Endothelial cell of umbilical vein (primary cell): ENCODE measurements around the gene MTARC2. TPM values are rescaled to one million over a fixed set of nuclear protein-coding genes. Genes with fewer than 3 reads are reported as not detected.

Source experiments
- BruUV-seq: library from RNA; stranded (reverse); fragments of 400-500 nt; replicated peaks from 2 replicates; lab custom pipeline; 2021; lab: Mats Ljungman, UMichigan
- CTCF ChIA-PET: fragments of 300-600, 350-600 bp; sonication (Branson Sonifier 250); formaldehyde crosslinking; loops from one replicate; lab custom pipeline; 2021; ENCODE audit warnings: antibody characterized with exemption, inconsistent platforms; lab: Charles Lee
- POLR2A ChIA-PET: fragments of 300-600, 350-600 bp; sonication (Branson Sonifier 250); formaldehyde crosslinking; loops from one replicate; lab custom pipeline; 2021; ENCODE audit warnings: antibody characterized with exemption, inconsistent platforms; lab: Charles Lee
- DNase-seq: peaks from one replicate; pipeline ENCODE4 v3.0.0-alpha.2; 2011; ENCODE audit warnings: low read depth, low spot score
- FAIRE-seq: peaks from 2 replicates; lab custom pipeline; 2011; peaks lifted over from hg19 to GRCh38; lab: Jason Lieb, UNC
- H2AFZ ChIP-seq: 2 replicates; pipeline ENCODE4 v1.6.0; 2012; ENCODE audit warnings: low read depth, low read length, control low read depth, inconsistent platforms
- H3K27ac ChIP-seq: 2 replicates; pipeline ENCODE4 v1.5.1; 2011; ENCODE audit warnings: low read depth, mild to moderate bottlenecking, control low read depth, low read length, moderate library complexity; ENCODE audit not compliant: insufficient read depth
- H3K27me3 ChIP-seq, 2 experiments: 2 replicates each; pipeline versions ENCODE4 v1.6.0 to v1.6.1; 2011; ENCODE audit warnings: low read length in 2 of 2, mixed read lengths in 1 of 2; ENCODE audit not compliant: control insufficient read depth in 2 of 2, insufficient read depth in 2 of 2
- H3K36me3 ChIP-seq, 2 experiments: 2 replicates in 1 of 2; 3 replicates in 1 of 2; pipeline ENCODE4 v1.5.1; 2011; ENCODE audit warnings: low read length in 2 of 2, mild to moderate bottlenecking in 1 of 2, moderate library complexity in 1 of 2; ENCODE audit not compliant: control insufficient read depth in 2 of 2, insufficient read depth in 2 of 2; ENCODE audit errors: extremely low read depth in 1 of 2
- H3K4me1 ChIP-seq: 3 replicates; pipeline ENCODE4 v1.5.1; 2011; ENCODE audit warnings: mild to moderate bottlenecking, low read length; ENCODE audit not compliant: control insufficient read depth, insufficient read depth; ENCODE audit errors: extremely low read depth
- H3K4me2 ChIP-seq: 2 replicates; pipeline ENCODE4 v1.6.1; 2011; ENCODE audit warnings: low read length, control low read depth, mixed read lengths; ENCODE audit not compliant: insufficient read depth
- H3K4me3 ChIP-seq, 3 experiments: fragments of 200-600 bp in 1 of 3; sonication (generic), shearing (Covaris generic) in 1 of 3; replicated peaks in 1 of 3; 2 replicates each; pipeline ENCODE4 v1.5.1; 2011 to 2016; ENCODE audit warnings: control low read depth in 3 of 3, low read length in 3 of 3, mild to moderate bottlenecking in 2 of 3, inconsistent platforms in 1 of 3, low read depth in 1 of 3, moderate library complexity in 1 of 3; ENCODE audit not compliant: insufficient read depth in 1 of 3
- H3K79me2 ChIP-seq: 2 replicates; pipeline ENCODE4 v1.6.0; 2012; ENCODE audit warnings: low read length, inconsistent platforms; ENCODE audit not compliant: control insufficient read depth, insufficient read depth
- H3K9ac ChIP-seq: replicated peaks from 2 replicates; pipeline ENCODE3; 2011; ENCODE audit warnings: low read length, control low read depth; ENCODE audit not compliant: insufficient read depth; ENCODE audit errors: extremely low read depth
- H3K9me1 ChIP-seq: replicated peaks from 3 replicates; pipeline ENCODE4 v1.6.0; 2011; ENCODE audit warnings: mild to moderate bottlenecking, low read length; ENCODE audit not compliant: control insufficient read depth, insufficient read depth; ENCODE audit errors: extremely low read depth
- H3K9me3 ChIP-seq: replicated peaks from 2 replicates; pipeline ENCODE4 v1.5.1; 2012; ENCODE audit warnings: low read length, inconsistent platforms; ENCODE audit not compliant: control insufficient read depth, insufficient read depth
- H4K20me1 ChIP-seq: replicated peaks from 2 replicates; pipeline ENCODE3; 2011; ENCODE audit warnings: mild to moderate bottlenecking, low read length; ENCODE audit not compliant: control insufficient read depth, insufficient read depth; ENCODE audit errors: extremely low read depth
- CTCF ChIP-seq, 2 donors: IDR thresholded peaks; 1 replicate in 1 of 2; 2 replicates in 1 of 2; pipeline ENCODE4 v1.5.1; 2011; ENCODE audit warnings: low read length in 2 of 2, mild to moderate bottlenecking in 2 of 2, moderate library complexity in 2 of 2, control low read depth in 1 of 2, inconsistent platforms in 1 of 2, low read depth in 1 of 2; ENCODE audit not compliant: insufficient read depth in 1 of 2; ENCODE audit errors: extremely low read depth in 1 of 2
- GATA2 ChIP-seq: IDR thresholded peaks from 2 replicates; pipeline ENCODE4 v1.7.0; 2011; ENCODE audit warnings: low read depth, mild to moderate bottlenecking, moderate library complexity, mixed read lengths, low read length; ENCODE audit not compliant: insufficient read length, insufficient read depth
- JUN ChIP-seq: IDR thresholded peaks from 2 replicates; pipeline ENCODE4 v1.6.1; 2011; ENCODE audit warnings: borderline replicate concordance, low read depth; ENCODE audit not compliant: insufficient read length, insufficient read depth
- POLR2AphosphoS5 ChIP-seq: IDR thresholded peaks from 2 replicates; pipeline ENCODE4 v1.6.1; 2012; ENCODE audit warnings: low read depth, mild to moderate bottlenecking, control low read depth, low read length, moderate library complexity; ENCODE audit not compliant: insufficient read depth
- dilution Hi-C: fragments of 300-500 bp; cut with MboI; formaldehyde crosslinking; loops from one replicate; pipeline ENCODE4 v1.15.0; 2019; ENCODE audit warnings: low sequenced_read_pairs; ENCODE audit not compliant: extremely low pct_ligation_motif_present
- intact Hi-C: fragments of 100-400 bp; cut with micrococcal nuclease; formaldehyde crosslinking; loops from one replicate; pipeline ENCODE4 v1.10.0; 2022
- polyA plus RNA-seq, 4 experiments: library from polyadenylated mRNA; depleted of rRNA in 3 of 4; stranded (reverse) in 3 of 4; unstranded in 1 of 4; fragments of >200 nt; gene quantifications; 2 replicates each; pipeline versions ENCODE4 v1.2.1 to v1.2.3, GENCODE V29; 2011 to 2012; ENCODE audit warnings: missing spikeins in 1 of 4
- total RNA-seq: library from RNA; stranded (reverse); gene quantifications from 2 replicates; pipeline ENCODE4 v1.2.3, GENCODE V29; 2021
- TF ChIP-seq, protein P1 (sequence below): IDR thresholded peaks from 2 replicates; pipeline ENCODE4 v1.6.1; 2011; ENCODE audit not compliant: insufficient read depth, insufficient read length

The MTARC2 gene
- total and polyA plus RNA-seq, 2 donors (not counting 3 experiments of a cell fraction or from before 2014, with no cell fraction given), result 9.8 to 14.1 TPM

DNA sequence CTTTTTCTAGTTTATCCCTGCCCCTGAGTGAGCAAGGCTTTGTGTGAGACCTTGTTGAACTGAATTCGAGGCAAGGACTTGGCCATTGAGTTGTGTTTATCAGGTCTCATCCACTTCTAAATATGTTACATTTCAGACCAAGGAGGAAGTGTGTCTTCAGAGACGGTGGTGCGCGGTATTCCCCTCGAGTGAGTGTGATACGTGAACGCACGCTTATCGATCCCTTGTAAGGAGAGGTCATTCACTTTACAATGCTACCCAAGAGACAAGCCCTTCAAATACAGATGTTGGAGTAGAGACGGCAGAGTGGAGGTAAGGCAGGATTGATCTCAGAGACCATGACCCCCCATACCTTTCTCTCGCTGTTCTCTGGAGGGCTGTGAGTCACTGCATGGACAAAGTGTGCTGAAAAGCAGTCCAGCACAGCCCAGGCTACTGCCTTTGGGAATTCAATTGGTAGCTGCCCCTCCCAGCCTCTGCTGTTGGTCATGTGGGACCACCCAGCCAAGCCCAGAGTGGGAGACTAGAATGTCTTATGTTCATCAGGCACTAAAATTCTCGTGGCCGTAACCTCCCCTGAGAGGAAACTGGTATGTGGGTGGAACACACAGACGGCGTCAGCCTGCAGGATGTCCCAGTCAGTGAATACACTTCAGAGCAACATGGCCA, 22.3 kb downstream of the MTARC2 start:
- FAIRE-seq, result no peak
- Histone ChIP-seq H3K9ac (no peak overlapping the region), H3K79me2 (no peaks in the 10 kb centered on the region), H3K27ac (no peak overlapping the region), H3K4me2 (no peak overlapping the region), H3K4me3 (no peak overlapping the region), H2AFZ (no peak overlapping the region), H3K4me1 (no peaks in the 10 kb centered on the region), H3K27me3 (no peaks in the 10 kb centered on the region), H3K9me1 (no peaks in the 10 kb centered on the region), H3K9me3 (no peaks in the 10 kb centered on the region), H3K36me3 (peaks cover 3 to 5% of the 10 kb centered on the region in 2 experiments), H4K20me1 (no peaks in the 10 kb centered on the region)
- ChIA-PET CTCF (interaction anchor here (1.1 to 1.5 kb wide), 2 partner anchors 16 to 37 kb away, joined by 3 read pairs; no protein-coding TSS in a partner anchor), POLR2A (no interaction called here)
- no TSS peak for BruUV-seq
- no peak for DNase-seq
- TF ChIP-seq JUN (no peak), GATA2 (no peak), CTCF (IDR thresholded peaks at IDR 0.05; ENCODE audit: extremely low read depth in 1 of 2, insufficient read depth in 1 of 2, low read depth in 1 of 2, low read length in 2 of 2) (no peak), POLR2AphosphoS5 (no peak)
- TF ChIP-seq, protein P1, sequence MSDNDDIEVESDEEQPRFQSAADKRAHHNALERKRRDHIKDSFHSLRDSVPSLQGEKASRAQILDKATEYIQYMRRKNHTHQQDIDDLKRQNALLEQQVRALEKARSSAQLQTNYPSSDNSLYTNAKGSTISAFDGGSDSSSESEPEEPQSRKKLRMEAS, result no peak
- intact Hi-C loops, result no loop called here
- dilution Hi-C loops, result no loop called here
